Endometrial microvascular endothelial cells (primary cell): ENCODE data around the gene MSANTD2. TPM values are rescaled to one million over a fixed set of nuclear protein-coding genes. Genes with fewer than 3 reads are reported as not detected.

ENCODE experiments used
- in situ Hi-C: cut with HindIII; loops from 2 replicates; pipeline ENCODE4 v1.10.0; 2017; ENCODE audit warnings: low sequenced_read_pairs, low pct_unique_long_range_greater_than_20kb; ENCODE audit errors: inconsistent ontology term
- total RNA-seq: library from RNA; depleted of rRNA; stranded (reverse); fragments of >200 nt; gene quantifications from one replicate; pipeline ENCODE4 v1.2.3, GENCODE V29; 2015; ENCODE audit errors: inconsistent ontology term

MSANTD2 gene
- total RNA-seq, 1 donor from 2014 or later, result 16.1 TPM

GRCh38 chr11:124745835-124746620, 54.2 kb downstream of the MSANTD2 start:
- in situ Hi-C loops, result no loop called here

- in situ Hi-C loops, result no loop called here
Observed at GRCh38 chr11:124745270-124745834, 54.9 kb downstream of the MSANTD2 start.

- in situ Hi-C loops, result no loop called here
Observed at GRCh38 chr11:124743050-124743449, 57.2 kb downstream of the MSANTD2 start.

GRCh38 chr11:124742555-124742954, 57.7 kb downstream of the MSANTD2 start:
- in situ Hi-C loops, result no loop called here

GRCh38 chr11:124740277-124740882, 59.8 kb downstream of the MSANTD2 start:
- in situ Hi-C loops, result no loop called here

- in situ Hi-C loops, result no loop called here
Observed at GRCh38 chr11:124739479-124740276, 60.5 kb downstream of the MSANTD2 start, which contains the start of gene NRGN. Gene NRGN (plus strand): TSS chr11:124739942. CDS start chr11:124740085, 143 bp downstream.

- in situ Hi-C loops, result no loop called here
Observed at GRCh38 chr11:124738713-124739478, 61.3 kb downstream of the MSANTD2 start.

GRCh38 chr11:124737638-124738305, 62.4 kb downstream of the MSANTD2 start:
- in situ Hi-C loops, result no loop called here

- in situ Hi-C loops, result no loop called here
Observed at GRCh38 chr11:124736736-124737135, 63.5 kb downstream of the MSANTD2 start.

GRCh38 chr11:124732230-124732629, 68.0 kb downstream of the MSANTD2 start:
- in situ Hi-C loops, result no loop called here

- in situ Hi-C loops, result no loop called here
Observed at GRCh38 chr11:124729571-124729970, 70.6 kb downstream of the MSANTD2 start.

GRCh38 chr11:124728134-124728533, 72.1 kb downstream of the MSANTD2 start:
- in situ Hi-C loops, result no loop called here

- in situ Hi-C loops, result no loop called here
Observed at GRCh38 chr11:124727474-124727873, 72.7 kb downstream of the MSANTD2 start.

- in situ Hi-C loops, result no loop called here
Observed at GRCh38 chr11:124725719-124726105, 74.5 kb downstream of the MSANTD2 start.

GRCh38 chr11:124724979-124725718, 75.1 kb downstream of the MSANTD2 start:
- in situ Hi-C loops, result no loop called here

- in situ Hi-C loops, result no loop called here
Observed at GRCh38 chr11:124722176-124722575, 78.0 kb downstream of the MSANTD2 start.

GRCh38 chr11:124719534-124719933, 80.7 kb downstream of the MSANTD2 start:
- in situ Hi-C loops, result no loop called here
